ENCODE results near the gene MOCOS. TPM values are rescaled to one million over a fixed set of nuclear protein-coding genes. Genes with fewer than 3 reads are reported as not detected.
"Not testable (repeated sequence)": the region's sequence is repeated elsewhere in the genome, so short reads cannot be mapped to it uniquely, and the experiment has no call there.

The MOCOS gene
- total and polyA plus RNA-seq, 2 of the 8 experiments (the other 6 are each of a cell fraction or from before 2014, with no cell fraction given): 4.7 to 5.8 TPM

GRCh38 chr18:36167692-36168218, 19.5 kb upstream of the MOCOS start (continued):
- TF ChIP-seq E2F6 (IDR thresholded peaks at IDR 0.05) (no peak), CHD1 (IDR thresholded peaks at IDR 0.05; ENCODE audit: low read depth, low read length) (no peak), CHD2 (IDR thresholded peaks at IDR 0.05; ENCODE audit: low read length) (no peak), SAP30 (IDR thresholded peaks at IDR 0.05; ENCODE audit: insufficient read depth, insufficient replicate concordance, low read length) (no peak)

- H2BK20ac ChIP-seq (ENCODE audit: low read length); CTCF ChIA-PET (ENCODE audit: partially characterized antibody); H3K14ac ChIP-seq (ENCODE audit: insufficient read length); H4K91ac ChIP-seq (replicated peaks; ENCODE audit: insufficient read length, low read length); H3K4ac ChIP-seq (replicated peaks; ENCODE audit: insufficient read length, low read depth, low read length); H3K9me3 ChIP-seq (ENCODE audit: insufficient read depth in 2 of 2, low read depth in 1 of 2, low read length in 1 of 2); H3K4me3 ChIP-seq (ENCODE audit: extremely low read depth in 1 of 4, insufficient read depth in 2 of 4, low read depth in 3 of 4, low read length in 4 of 4); H2AK5ac ChIP-seq (ENCODE audit: low read depth, low read length); H3K18ac ChIP-seq (ENCODE audit: extremely low read depth, low read length); H3K4me1 ChIP-seq (replicated peaks in 1 of 4; ENCODE audit: control insufficient read depth in 3 of 4, insufficient read depth in 4 of 4, low read length in 3 of 4); H4K8ac ChIP-seq (ENCODE audit: extremely low read depth, insufficient read depth, low read length); DNase-seq (ENCODE audit: low read depth in 1 of 2, low spot score in 2 of 2); H4K20me1 ChIP-seq (replicated peaks in 1 of 2; ENCODE audit: control insufficient read depth in 1 of 2, insufficient read depth in 2 of 2, low read length in 2 of 2); H2BK120ac ChIP-seq (replicated peaks; ENCODE audit: low read depth, low read length); H2BK12ac ChIP-seq (ENCODE audit: low read depth, low read length); H2BK5ac ChIP-seq (ENCODE audit: low read depth, low read length); H3K27me3 ChIP-seq (replicated peaks in 1 of 4; ENCODE audit: control insufficient read depth in 3 of 4, extremely low read depth in 1 of 4, insufficient read depth in 3 of 4, low read length in 3 of 4); FAIRE-seq; H3K4me2 ChIP-seq (ENCODE audit: insufficient read depth in 1 of 2, low read depth in 2 of 2, low read length in 2 of 2); H3K79me2 ChIP-seq (ENCODE audit: control insufficient read depth in 1 of 2, insufficient read depth in 2 of 2, low read length in 2 of 2); H3K27ac ChIP-seq (ENCODE audit: low read depth, low read length); H4K5ac ChIP-seq (ENCODE audit: insufficient read length, low read depth, low read length); H3K56ac ChIP-seq (replicated peaks; ENCODE audit: insufficient read length, low read depth, low read length); H2BK15ac ChIP-seq (ENCODE audit: low read length); H3K23me2 ChIP-seq (ENCODE audit: low read depth, low read length); H3K79me1 ChIP-seq (ENCODE audit: low read depth, low read length); H3K9ac ChIP-seq (replicated peaks in 1 of 4; ENCODE audit: extremely low read depth in 1 of 4, low read depth in 3 of 4, low read length in 3 of 4); H2AFZ ChIP-seq (ENCODE audit: low read length); H3K23ac ChIP-seq (ENCODE audit: insufficient read length): not testable (repeated sequence)
- 93% methylated on average over 3 of the region's 3 CpGs; no CpG with 5 or more reads in 1 of the 2 experiments for WGBS, 2 experiments (ENCODE audit: extremely low coverage in 1 of 2, insufficient coverage in 1 of 2, insufficient read length in 1 of 2, insufficient replicate concordance in 2 of 2, low coverage in 1 of 2, low lambda C conversion rate in 2 of 2, missing lambda C conversion rate in 1 of 2)
- peaks cover 3 to 74% (median 55%) of the 10 kb centered on the region in 4 experiments; a peak in 7 of 8 replicates for H3K36me3 ChIP-seq (ENCODE audit: control insufficient read depth in 2 of 4, insufficient read depth in 4 of 4, low read length in 3 of 4)
- POLR2A ChIA-PET (ENCODE audit: partially characterized antibody): interaction anchor here (1.3 kb wide), 1 partner anchor 20 kb away, joined by 3 read pairs; no protein-coding TSS in a partner anchor
These were observed 19.0 kb upstream of the MOCOS start for GRCh38 chr18:36168296-36168695.

Data from H1 (cell line).